ENCODE results near the gene XIAP.
"Not testable (repeated sequence)": the region's sequence is repeated elsewhere in the genome, so short reads cannot be mapped to it uniquely, and the experiment has no call there.

XIAP gene

GRCh38 chrX:123859846-123860838, at the start of gene XIAP:
Gene XIAP, plus strand, starts transcription at chrX:123860053. Its CDS starts 25,610 bp downstream, at chrX:123885663.
- peak; percentile 93 for DNase-seq

- no peak for DNase-seq
Observed at GRCh38 chrX:123814343-123814742, 45.5 kb upstream of the XIAP start.

- not testable (repeated sequence) for DNase-seq
Observed at GRCh38 chrX:123814934-123815394, 44.9 kb upstream of the XIAP start.

GRCh38 chrX:123817288-123817894, 42.5 kb upstream of the XIAP start:
- no peak for DNase-seq

- DNase-seq = no peak
Observed at GRCh38 chrX:123818243-123818642, 41.6 kb upstream of the XIAP start.

GRCh38 chrX:123822965-123823364, 36.9 kb upstream of the XIAP start:
- no peak for DNase-seq

- DNase-seq = no peak
Observed at GRCh38 chrX:123830309-123830708, 29.5 kb upstream of the XIAP start.

GRCh38 chrX:123833387-123833786, 26.5 kb upstream of the XIAP start:
- peak; percentile 88 for DNase-seq

GRCh38 chrX:123834116-123834515, 25.7 kb upstream of the XIAP start:
- peak; percentile 95 for DNase-seq

- DNase-seq = no peak
Observed at GRCh38 chrX:123835661-123836371, 24.0 kb upstream of the XIAP start.

GRCh38 chrX:123845129-123845528, 14.7 kb upstream of the XIAP start:
- DNase-seq = not testable (repeated sequence)

- DNase-seq = no peak
Observed at GRCh38 chrX:123846577-123847038, 13.2 kb upstream of the XIAP start.

GRCh38 chrX:123847056-123847455, 12.8 kb upstream of the XIAP start:
- DNase-seq = no peak

- no peak for DNase-seq
Observed at GRCh38 chrX:123849096-123849495, 10.8 kb upstream of the XIAP start.

- not testable (repeated sequence) for DNase-seq
Observed at GRCh38 chrX:123849906-123850305, 9.9 kb upstream of the XIAP start.

- no peak for DNase-seq
Observed at GRCh38 chrX:123851079-123851478, 8.8 kb upstream of the XIAP start.

GRCh38 chrX:123854329-123854728, 5.5 kb upstream of the XIAP start:
- peak; percentile 44 for DNase-seq

GRCh38 chrX:123859409-123859845, 426 bp upstream of the XIAP start:
- DNase-seq = peak; percentile 93

- peak; percentile 15 for DNase-seq
Observed at GRCh38 chrX:123860983-123861382, 1.1 kb downstream of the XIAP start.

- DNase-seq = no peak
Observed at GRCh38 chrX:123869488-123869887, 9.6 kb downstream of the XIAP start.

- DNase-seq = no peak
Observed at GRCh38 chrX:123871309-123871708, 11.5 kb downstream of the XIAP start.

- DNase-seq = peak; percentile 38
Observed at GRCh38 chrX:123873956-123874355, 14.1 kb downstream of the XIAP start.

- DNase-seq = no peak
Observed at GRCh38 chrX:123876177-123876576, 16.3 kb downstream of the XIAP start.
